Esophagus squamous epithelium (tissue), 5 donors: ENCODE measurements around the gene BRIX1. TPM values are rescaled to one million over a fixed set of nuclear protein-coding genes. Genes with fewer than 3 reads are reported as not detected.

Source experiments
- DNase-seq: peaks from one replicate; lab custom pipeline; 2025; lab: John Stamatoyannopoulos, UW
- H3K27ac ChIP-seq, 4 donors: fragments of 200-600 bp; sonication (generic); one replicate each; pipeline ENCODE4 v1.5.1; 2016 to 2019; ENCODE audit warnings: mild to moderate bottlenecking in 1 of 4
- H3K27me3 ChIP-seq, 4 donors: fragments of 200-600 bp; sonication (generic); 1 replicate in 3 of 4; 2 replicates in 1 of 4; pipeline versions ENCODE4 v1.5.1 to v1.6.0; 2017 to 2021; ENCODE audit warnings: antibody characterized with exemption in 1 of 4
- H3K36me3 ChIP-seq, 3 donors: fragments of 200-600 bp; sonication (generic); one replicate each; pipeline ENCODE4 v1.5.1; 2016 to 2019
- H3K4me1 ChIP-seq, 3 donors: fragments of 200-600 bp; sonication (generic); one replicate each; pipeline ENCODE4 v1.5.1; 2017 to 2019
- H3K4me3 ChIP-seq, 4 donors: fragments of 200-600 bp; sonication (generic); 1 replicate in 3 of 4; 2 replicates in 1 of 4; pipeline ENCODE4 v1.5.1; 2016 to 2019; ENCODE audit warnings: mild to moderate bottlenecking in 2 of 4, moderate library complexity in 1 of 4
- H3K9me3 ChIP-seq, 3 donors: fragments of 200-600 bp; sonication (generic); one replicate each; pipeline ENCODE4 v1.5.1; 2016 to 2019
- CTCF ChIP-seq, 6 experiments: fragments of 450-650 bp in 4 of 6; fragments of 200-600 bp in 2 of 6; sonication (generic) in 2 of 6; IDR thresholded peaks; one replicate each; pipeline ENCODE4 v1.5.1; 2016 to 2019; ENCODE audit warnings: antibody characterized with exemption in 6 of 6, mild to moderate bottlenecking in 4 of 6, moderate library complexity in 4 of 6
- POLR2A ChIP-seq, 4 donors: fragments of 450-650 bp; IDR thresholded peaks; one replicate each; pipeline ENCODE4 v1.6.1; 2017; ENCODE audit warnings: antibody characterized with exemption in 4 of 4, mild to moderate bottlenecking in 4 of 4, moderate library complexity in 3 of 4
- WGBS, 2 donors: methylation state at CpG; one replicate each; pipeline ENCODE4 v1.1.5; 2018; 5-methylcytosine and 5-hydroxymethylcytosine counted together
- intact Hi-C: fragments of 100-400 bp; cut with DNase I; formaldehyde crosslinking; loops from one replicate; pipeline ENCODE4 v1.15.0; 2022
- total RNA-seq, 4 donors: library from RNA; depleted of rRNA; stranded (reverse); fragments of >200 nt; gene quantifications; one replicate each; pipeline ENCODE4 v1.1.0, GENCODE V29; 2016
- donor health status: DM: yes; HTN: yes; CAD: no.

BRIX1 gene
- total RNA-seq, 4 donors from 2014 or later: 14.5 to 37.6 (median 29.4) TPM

- Histone ChIP-seq H3K4me1 (peaks cover 11 to 44% (median 20%) of the 10 kb centered on the region in 3 donors), H3K27me3 (no peaks in the 10 kb centered on the region), H3K27ac (peak overlapping the region in 3 of 4 donors; percentile 98 to 99 (median 98)), H3K9me3 (no peaks in the 10 kb centered on the region), H3K36me3 (peaks cover 0 to 39% (median 0%) of the 10 kb centered on the region in 3 donors), H3K4me3 (peak overlapping the region; percentile 82 to 95 (median 88))
- intact Hi-C loops: no loop called here
- no peak for DNase-seq
- 58 to 67% methylated on average over 4 of the region's 4 CpGs for WGBS, 2 donors
- TF ChIP-seq CTCF (IDR thresholded peaks at IDR 0.05) (no peak), POLR2A (IDR thresholded peaks at IDR 0.05) (no peak)
Measured at GRCh38 chr5:34930870-34931269, 15.4 kb downstream of the BRIX1 start.

- Histone ChIP-seq H3K27ac (no peak overlapping the region), H3K27me3 (no peaks in the 10 kb centered on the region), H3K36me3 (peaks cover 0 to 45% (median 6%) of the 10 kb centered on the region in 3 donors), H3K4me1 (peaks cover 11 to 44% (median 20%) of the 10 kb centered on the region in 3 donors), H3K4me3 (no peak overlapping the region), H3K9me3 (no peaks in the 10 kb centered on the region)
- intact Hi-C loops: no loop called here
- DNase-seq: no peak
- TF ChIP-seq CTCF (IDR thresholded peaks at IDR 0.05) (no peak), POLR2A (IDR thresholded peaks at IDR 0.05) (no peak)
- 88 to 90% methylated on average over 2 of the region's 2 CpGs for WGBS, 2 donors
Measured at GRCh38 chr5:34932947-34933346, 17.4 kb downstream of the BRIX1 start.

GRCh38 chr5:34941936-34942335, 26.4 kb downstream of the BRIX1 start:
- peaks cover 2 to 100% (median 20%) of the 10 kb centered on the region in 3 donors for H3K36me3 ChIP-seq
- H3K4me3 ChIP-seq: no peak overlapping the region
- no peak for DNase-seq
- H3K9me3 ChIP-seq: no peaks in the 10 kb centered on the region
- intact Hi-C loops: no loop called here
- 83 to 92% methylated on average over 3 of the region's 3 CpGs for WGBS, 2 donors
- H3K27me3 ChIP-seq: no peaks in the 10 kb centered on the region
- H3K4me1 ChIP-seq: no peaks in the 10 kb centered on the region
- no peak overlapping the region for H3K27ac ChIP-seq
- TF ChIP-seq POLR2A (IDR thresholded peaks at IDR 0.05) (no peak), CTCF (IDR thresholded peaks at IDR 0.05) (no peak)

GRCh38 chr5:34944044-34944443, 28.5 kb downstream of the BRIX1 start:
- no peaks in the 10 kb centered on the region for H3K4me1 ChIP-seq
- H3K4me3 ChIP-seq: no peak overlapping the region
- no peak overlapping the region for H3K27ac ChIP-seq
- intact Hi-C loops: no loop called here
- H3K9me3 ChIP-seq: no peaks in the 10 kb centered on the region
- DNase-seq: no peak
- TF ChIP-seq POLR2A (IDR thresholded peaks at IDR 0.05) (no peak), CTCF (IDR thresholded peaks at IDR 0.05) (no peak)
- H3K36me3 ChIP-seq: peaks cover 0 to 99% (median 20%) of the 10 kb centered on the region in 3 donors
- WGBS, 2 donors: 100% methylated on average over 2 of the region's 2 CpGs
- H3K27me3 ChIP-seq: no peaks in the 10 kb centered on the region

- intact Hi-C loops: no loop called here
- 89% methylated on average over 11 of the region's 11 CpGs for WGBS, 2 donors
- no peaks in the 10 kb centered on the region for H3K27me3 ChIP-seq
- H3K9me3 ChIP-seq: no peaks in the 10 kb centered on the region
- no peak overlapping the region for H3K4me3 ChIP-seq
- no peak for DNase-seq
- TF ChIP-seq CTCF (IDR thresholded peaks at IDR 0.05) (no peak), POLR2A (IDR thresholded peaks at IDR 0.05) (no peak)
- H3K36me3 ChIP-seq: peaks cover 0 to 99% (median 20%) of the 10 kb centered on the region in 3 donors
- H3K4me1 ChIP-seq: no peaks in the 10 kb centered on the region
- no peak overlapping the region for H3K27ac ChIP-seq
Measured at GRCh38 chr5:34944460-34945047, 29.0 kb downstream of the BRIX1 start.
